NCI-H1436 treated with DMSO at 0.1 percent for 48 hours (cell line): Measurements from ENCODE around the gene FBP1.

Source experiments
- DNase-seq: peaks from one replicate; lab custom pipeline; 2025; lab: John Stamatoyannopoulos, UW

Gene FBP1

GRCh38 chr9:94639061-94639998 lies at the start of gene FBP1:
TSS of gene FBP1 (minus strand) at chr9:94639518. CDS start at chr9:94639310, 208 bp downstream.
- DNase-seq, result no peak

DNA sequence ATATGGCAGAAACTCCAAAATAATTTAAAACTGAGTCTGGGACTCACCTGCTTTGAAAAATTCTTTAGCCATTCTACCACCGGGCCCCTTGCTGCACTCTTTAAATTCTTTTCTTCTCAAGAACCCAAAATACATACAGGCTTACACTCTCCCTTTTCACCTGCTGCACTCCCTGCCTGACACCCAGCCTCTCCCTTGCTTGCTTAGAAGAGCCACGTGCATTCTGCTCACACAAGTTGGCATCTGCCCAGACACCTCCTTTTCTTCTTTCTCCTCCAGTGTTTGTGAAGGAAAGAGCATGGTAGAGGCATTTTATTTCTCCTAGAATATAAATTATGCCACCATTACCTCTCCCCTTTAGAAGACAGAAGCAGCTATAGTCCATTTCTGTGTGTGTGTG lies 48.1 kb upstream of the FBP1 start:
- no peak for DNase-seq

- DNase-seq, result no peak
Observed at GRCh38 chr9:94685359-94685758, 46.0 kb upstream of the FBP1 start.

GRCh38 chr9:94681508-94681907 lies 42.2 kb upstream of the FBP1 start:
- DNase-seq, result no peak

- DNase-seq, result no peak
Observed at GRCh38 chr9:94680621-94681020, 41.3 kb upstream of the FBP1 start.

DNA sequence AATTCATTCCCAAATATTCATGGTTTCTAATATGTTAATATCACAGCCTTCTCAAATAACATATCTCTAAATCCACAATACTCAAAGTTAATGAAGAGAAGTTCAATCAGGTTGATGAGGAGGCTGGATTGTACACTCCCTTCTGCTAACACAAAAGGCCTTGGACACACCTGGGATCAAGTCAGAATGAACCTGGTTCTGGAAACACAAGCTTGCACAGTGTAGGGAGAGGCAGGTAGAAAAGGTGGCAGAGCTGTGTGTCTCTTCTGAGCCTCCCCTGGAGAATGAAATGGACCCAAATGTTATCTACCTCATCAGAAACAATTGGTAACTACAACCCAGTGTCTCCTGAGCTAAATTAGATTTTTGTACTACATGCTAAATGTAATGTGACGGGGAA lies 40.7 kb upstream of the FBP1 start:
- DNase-seq, result no peak

GRCh38 chr9:94679587-94679986 lies 40.3 kb upstream of the FBP1 start:
- no peak for DNase-seq

GRCh38 chr9:94677929-94678328 lies 38.6 kb upstream of the FBP1 start:
- DNase-seq, result no peak

DNA sequence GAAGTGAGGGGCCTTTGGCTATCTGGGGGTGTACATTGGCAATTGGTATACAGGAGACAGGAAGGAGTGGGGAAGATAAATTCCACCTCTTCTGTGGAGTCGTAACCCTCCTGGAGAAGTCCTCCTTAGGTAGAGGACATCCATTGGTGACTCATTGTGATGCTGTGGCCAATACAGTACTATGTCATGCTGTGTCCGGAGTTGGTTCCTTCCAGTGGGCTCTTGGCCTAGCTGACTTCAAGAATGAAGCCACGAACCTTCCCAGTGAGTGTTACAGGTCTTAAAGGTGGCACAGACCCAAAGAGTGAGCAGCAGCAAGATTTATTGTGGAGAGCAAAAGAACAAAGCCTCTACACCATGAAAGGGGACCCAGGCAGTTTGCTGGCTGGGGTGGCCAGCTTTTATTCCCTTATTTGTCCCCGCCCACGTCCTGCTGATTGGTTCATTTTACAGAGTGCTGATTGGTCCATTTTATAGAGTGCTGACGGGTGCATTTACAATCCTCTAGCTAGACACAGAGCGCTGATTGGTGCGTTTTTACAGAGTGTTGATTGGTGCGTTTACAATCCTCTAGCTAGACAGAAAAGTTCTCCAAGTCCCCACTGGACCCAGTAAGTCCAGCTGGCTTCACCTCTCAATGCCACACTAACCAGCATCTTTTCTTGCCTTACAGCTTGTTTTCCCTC lies 37.3 kb upstream of the FBP1 start:
- DNase-seq, result no peak

DNA sequence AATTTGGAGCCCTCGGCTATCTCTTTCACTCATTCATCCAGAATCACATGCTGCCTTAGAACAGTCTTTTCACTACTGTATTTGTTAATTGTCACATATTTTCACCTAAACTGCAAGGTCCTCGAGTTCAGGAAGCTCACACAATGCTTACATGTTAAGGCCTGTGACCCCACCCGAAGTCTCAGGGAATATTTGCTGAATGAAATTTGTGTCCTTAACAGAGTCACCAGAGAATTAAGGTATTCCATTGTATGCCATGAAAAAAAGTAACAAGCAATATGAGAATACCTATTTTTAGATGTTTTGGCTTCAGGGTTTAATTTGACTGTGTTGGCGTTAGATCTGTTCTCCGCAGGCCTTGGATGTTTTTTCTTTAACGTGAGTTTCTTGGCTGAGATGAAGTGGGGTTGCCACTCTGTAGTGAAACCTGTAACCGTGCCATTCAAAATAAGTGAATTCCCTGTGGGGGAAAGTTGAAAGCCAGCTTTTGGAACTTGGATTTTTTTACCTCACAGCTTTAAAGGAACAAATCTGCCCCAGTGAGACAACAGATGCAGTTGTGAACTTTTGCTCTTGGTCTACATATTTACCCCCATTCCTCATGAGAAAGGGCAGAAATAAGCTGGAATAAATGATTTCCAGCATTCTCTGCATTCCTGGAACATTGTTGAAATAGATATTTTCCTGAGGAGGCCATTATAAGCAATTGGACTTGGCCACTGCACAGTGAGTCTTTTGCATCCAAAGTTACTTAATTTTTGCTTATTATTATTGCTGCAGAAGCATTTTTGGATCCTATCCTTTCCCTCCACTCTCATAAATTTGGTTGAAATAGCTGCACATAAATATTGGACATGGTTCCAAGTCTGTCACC lies 35.9 kb upstream of the FBP1 start:
- DNase-seq, result no peak

- no peak for DNase-seq
Observed at GRCh38 chr9:94672811-94673487, 33.6 kb upstream of the FBP1 start.

DNA sequence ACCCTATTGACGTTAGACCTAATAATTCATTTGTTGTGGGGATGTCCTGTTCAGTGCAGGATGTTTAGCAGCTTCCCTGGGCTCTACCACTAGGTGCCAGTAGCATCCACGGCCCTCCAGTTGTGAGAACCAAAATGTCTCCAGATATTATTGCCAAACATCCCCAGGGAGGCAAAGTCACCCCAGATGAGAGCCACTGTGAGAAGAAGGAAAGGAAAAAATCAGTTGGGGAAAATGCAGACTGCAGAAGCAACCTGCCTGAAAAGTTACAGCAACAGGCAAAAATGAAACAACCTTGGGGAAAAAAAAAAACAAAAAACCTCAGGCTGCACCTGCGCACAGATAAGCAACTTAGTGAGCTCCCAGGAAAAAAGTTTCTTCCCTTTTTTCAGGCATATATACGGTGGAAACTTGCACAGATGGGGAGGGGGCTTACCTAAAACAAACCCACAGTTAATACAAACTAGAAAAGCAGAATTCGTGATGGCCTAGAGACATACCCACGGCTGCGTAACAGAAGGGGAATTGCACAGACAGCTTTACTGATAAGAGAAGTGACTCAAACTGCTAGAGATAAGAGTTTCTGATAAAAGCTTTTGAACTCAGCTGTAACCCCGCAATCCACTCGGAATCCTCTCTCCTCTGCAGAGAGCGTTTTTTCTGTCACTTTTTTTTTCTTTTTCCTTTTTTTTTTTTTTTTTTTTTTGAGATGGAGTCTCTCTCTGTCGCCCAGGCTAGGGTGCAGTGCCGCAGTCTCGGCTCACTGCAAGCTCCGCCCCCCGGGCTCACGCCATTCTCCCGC lies 29.8 kb upstream of the FBP1 start:
- peak; percentile 25 for DNase-seq

DNA sequence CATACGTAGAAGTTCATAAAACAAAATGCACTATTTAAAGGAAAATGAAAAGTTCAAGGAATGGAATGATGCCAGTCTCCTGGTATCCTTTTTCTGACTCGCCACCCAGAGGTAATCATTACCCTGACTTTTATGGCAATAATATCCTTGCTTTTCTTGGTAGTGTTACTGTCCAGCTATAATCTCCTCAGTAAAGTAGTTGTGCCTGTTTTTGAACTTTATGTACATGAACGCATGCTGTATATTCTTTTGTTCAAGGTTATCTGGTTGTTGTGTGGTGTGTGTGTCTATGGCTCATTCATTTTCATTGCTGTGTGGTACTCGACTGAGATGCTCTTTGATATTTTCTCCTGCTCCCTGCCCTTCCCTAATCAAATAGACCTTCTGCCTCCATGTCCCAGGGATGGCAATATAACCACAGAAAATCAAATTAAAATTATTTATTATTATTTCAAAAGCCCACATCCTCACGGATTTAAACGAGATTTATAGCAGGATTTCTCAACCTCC lies 29.2 kb upstream of the FBP1 start:
- no peak for DNase-seq

DNA sequence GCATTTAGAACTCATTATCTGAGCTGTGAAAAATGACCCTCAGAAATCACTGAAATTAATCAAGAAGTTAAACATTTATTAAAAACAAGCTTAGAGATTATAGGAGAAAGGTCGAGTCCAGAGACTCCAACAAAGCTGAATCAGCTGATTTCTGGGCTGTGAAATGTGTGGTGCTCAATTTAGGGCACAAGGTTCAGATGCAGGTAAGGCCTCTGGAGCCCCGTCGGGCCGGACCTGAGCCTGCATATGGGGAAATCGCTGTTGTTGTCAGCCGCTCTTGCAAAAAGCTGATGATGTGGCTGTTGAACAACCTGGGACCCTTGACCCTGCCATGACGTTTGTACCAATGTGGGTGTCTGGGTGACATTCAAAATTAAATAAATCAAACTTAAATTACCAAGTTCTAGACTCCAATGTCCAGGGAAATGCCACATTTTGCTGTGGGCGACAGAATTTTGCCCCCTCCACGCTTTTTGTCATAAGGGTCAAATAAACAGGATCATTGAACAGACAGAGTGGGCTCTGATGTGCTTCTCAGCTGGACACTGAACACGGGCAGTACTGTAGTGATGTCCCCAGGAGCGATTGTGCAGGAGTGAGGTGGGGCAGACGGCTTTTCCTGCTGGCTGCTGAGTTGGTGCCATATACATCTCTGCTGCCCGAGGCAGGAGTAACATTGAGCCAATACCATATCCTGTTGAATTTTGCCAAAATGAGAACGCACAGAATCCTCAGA lies 27.2 kb upstream of the FBP1 start:
- DNase-seq, result no peak

GRCh38 chr9:94665613-94666012 lies 26.3 kb upstream of the FBP1 start:
- DNase-seq, result no peak

GRCh38 chr9:94664801-94665200 lies 25.5 kb upstream of the FBP1 start:
- DNase-seq, result no peak

DNA sequence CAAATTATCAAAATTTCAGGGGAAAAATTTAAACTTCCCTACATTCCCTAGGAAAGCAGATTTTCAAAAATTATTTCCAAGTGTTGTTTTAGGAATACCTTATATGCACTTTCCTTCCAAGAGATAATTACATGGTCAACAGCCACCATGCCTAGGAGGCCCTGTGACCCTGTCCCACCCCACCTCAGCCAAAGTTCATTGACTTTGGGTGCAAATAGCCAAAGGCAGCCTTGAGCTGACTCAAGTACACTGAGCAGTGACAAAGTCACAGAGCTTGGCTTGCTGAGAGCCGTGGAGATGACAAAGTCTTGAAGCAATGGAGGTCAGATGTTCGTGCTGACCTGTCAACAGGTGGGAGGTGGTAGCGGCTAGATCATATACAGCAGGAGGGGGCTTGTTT lies 24.3 kb upstream of the FBP1 start:
- DNase-seq, result no peak

DNA sequence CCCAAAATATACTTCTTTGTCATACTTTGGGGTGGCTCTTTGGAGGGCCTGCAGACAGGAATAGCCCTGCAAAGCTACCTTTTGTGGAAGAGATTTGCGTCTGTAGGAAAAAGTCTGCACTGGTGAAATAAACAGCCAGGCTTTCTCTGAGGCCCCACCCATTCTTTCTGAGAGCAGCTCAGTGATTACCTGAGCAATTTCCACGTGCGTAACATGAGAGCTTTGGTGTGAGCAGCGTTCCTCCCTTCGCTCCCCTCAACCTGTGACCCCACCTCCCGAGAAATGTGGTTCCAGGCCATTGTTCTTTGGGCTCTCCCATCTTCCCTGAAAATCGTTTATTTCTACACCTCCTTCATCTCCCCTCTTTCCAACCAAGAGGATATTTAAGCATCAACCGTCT lies 23.8 kb upstream of the FBP1 start:
- no peak for DNase-seq

DNA sequence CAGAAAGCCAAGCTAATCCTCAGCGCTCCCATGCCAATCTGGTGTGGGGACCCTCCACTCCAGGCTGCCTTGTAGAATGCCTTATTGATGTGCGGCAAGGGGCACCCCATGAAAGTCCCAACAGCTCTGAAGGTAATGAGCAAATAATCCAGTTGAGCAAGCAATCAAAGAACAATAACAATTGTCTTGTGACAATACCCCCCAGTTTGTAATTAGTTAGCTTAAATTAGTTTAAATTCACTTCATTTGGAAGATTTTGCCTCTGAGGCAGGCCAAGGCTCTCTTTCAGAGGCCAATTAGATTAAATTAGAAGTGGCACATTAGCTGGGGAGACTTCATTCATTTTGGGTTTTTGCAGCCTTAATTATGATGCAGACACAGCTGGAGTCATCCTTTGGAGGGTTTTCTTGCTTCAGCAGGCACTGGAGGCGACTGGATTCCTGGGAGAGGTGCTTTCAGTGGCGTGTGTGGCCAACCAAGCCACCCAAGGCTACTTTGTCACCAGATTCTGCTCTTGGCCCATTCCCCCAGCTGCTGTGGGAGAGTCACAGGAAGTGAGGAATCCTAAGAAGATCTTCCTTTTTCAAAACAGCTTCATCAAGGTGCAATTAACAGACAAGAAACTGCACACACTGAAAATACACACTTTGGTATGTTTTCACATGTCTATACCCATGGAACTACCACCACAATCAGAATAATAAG lies 17.9 kb upstream of the FBP1 start:
- no peak for DNase-seq
